HCT116 (cell line): ENCODE measurements around the gene ORAI2. TPM values are rescaled to one million over a fixed set of nuclear protein-coding genes. Genes with fewer than 3 reads are reported as not detected.

Source experiments
- ATAC-seq: fragments of 200-7000 bp; cut with Tn5 transposase; 2 replicates; pipeline ENCODE4 v1.9.1; 2020; ENCODE audit warnings: mild to moderate bottlenecking, moderate library complexity
- BruUV-seq: library from RNA; stranded (reverse); fragments of 400-500 nt; replicated peaks from 2 replicates; lab custom pipeline; 2021; lab: Mats Ljungman, UMichigan
- CTCF ChIA-PET: fragments of 300-600 bp; sonication (Branson Sonifier 250); formaldehyde crosslinking; loops from one replicate; lab custom pipeline; 2021; ENCODE audit warnings: antibody characterized with exemption; lab: Charles Lee
- POLR2A ChIA-PET: fragments of 300-600, 350-600 bp; sonication (Branson Sonifier 250); formaldehyde crosslinking; loops from one replicate; lab custom pipeline; 2021; ENCODE audit warnings: antibody characterized with exemption; lab: Charles Lee
- RAD21 ChIA-PET, 2 experiments: fragments of 300-600 bp; sonication (Branson Sonifier 250); formaldehyde crosslinking; loops; one replicate each; lab custom pipeline; 2023; ENCODE audit warnings: low total read pairs in 2 of 2; ENCODE audit not compliant: uncharacterized antibody in 2 of 2, unreplicated experiment in 2 of 2, low non-redundant PET in 1 of 2; lab: Charles Lee
- DNase-seq: peaks from one replicate; pipeline ENCODE4 v3.0.0-alpha.2; 2010; ENCODE audit warnings: low read depth, low spot score
- H2AFZ ChIP-seq: fragments of 200-600 bp; shearing (Covaris generic), sonication (generic); 2 replicates; pipeline ENCODE4 v1.6.1; 2017; ENCODE audit warnings: low read depth, mixed run types, mixed read lengths, antibody characterized with exemption, low read length; ENCODE audit not compliant: poor library complexity, severe bottlenecking
- H3K27ac ChIP-seq: 2 replicates; pipeline ENCODE4 v1.5.1; 2012; ENCODE audit warnings: low read depth, low read length
- H3K27me3 ChIP-seq: fragments of 200-600 bp; sonication (generic); 2 replicates; pipeline ENCODE4 v1.6.1; 2016; ENCODE audit warnings: mixed run types, low read length, mixed read lengths; ENCODE audit not compliant: insufficient read depth
- H3K36me3 ChIP-seq, 2 experiments: fragments of 200-500 bp in 1 of 2; fragments of 200-600 bp in 1 of 2; sonication (Bioruptor generic) in 1 of 2; sonication (generic) in 1 of 2; 2 replicates each; pipeline versions ENCODE4 v1.5.1 to v1.6.1; 2014 to 2016; ENCODE audit warnings: low read length in 2 of 2, inconsistent platforms in 1 of 2, mixed read lengths in 1 of 2, mixed run types in 1 of 2; ENCODE audit not compliant: insufficient read depth in 2 of 2, control insufficient read depth in 1 of 2
- H3K4me1 ChIP-seq, 2 experiments: fragments of 200-600 bp in 1 of 2; sonication (generic) in 1 of 2; 2 replicates each; pipeline versions ENCODE4 v1.5.1 to v1.6.1; 2012 to 2017; ENCODE audit warnings: low read length in 2 of 2, inconsistent platforms in 1 of 2, mild to moderate bottlenecking in 1 of 2, mixed read lengths in 1 of 2, mixed run types in 1 of 2, moderate library complexity in 1 of 2; ENCODE audit not compliant: insufficient read depth in 2 of 2, control insufficient read depth in 1 of 2
- H3K4me2 ChIP-seq: fragments of 200-600 bp; sonication (generic); 2 replicates; pipeline ENCODE4 v1.6.1; 2017; ENCODE audit warnings: mixed run types, low read length, mixed read lengths
- H3K4me3 ChIP-seq, 2 experiments: fragments of 200-600 bp in 1 of 2; sonication (generic) in 1 of 2; replicated peaks in 1 of 2; 2 replicates each; pipeline ENCODE4 v1.5.1; 2011 to 2016; ENCODE audit warnings: low read length in 2 of 2, control low read depth in 1 of 2, low read depth in 1 of 2, mild to moderate bottlenecking in 1 of 2, mixed read lengths in 1 of 2, mixed run types in 1 of 2
- H3K79me2 ChIP-seq: fragments of 200-600 bp; sonication (generic); 2 replicates; pipeline ENCODE4 v1.6.1; 2017; ENCODE audit warnings: mild to moderate bottlenecking, mixed run types, low read length, moderate library complexity, mixed read lengths; ENCODE audit not compliant: insufficient read depth
- H3K9ac ChIP-seq: fragments of 200-600 bp; sonication (generic); 2 replicates; pipeline ENCODE4 v1.6.1; 2016; ENCODE audit warnings: low read length, mixed read lengths
- H3K9me2 ChIP-seq: fragments of 200-600 bp; sonication (generic), shearing (Covaris generic); 2 replicates; pipeline ENCODE4 v1.6.1; 2017; ENCODE audit warnings: mixed run types, mild to moderate bottlenecking, moderate library complexity; ENCODE audit not compliant: insufficient read depth
- H3K9me3 ChIP-seq, 2 experiments: fragments of 200-500 bp in 1 of 2; fragments of 200-600 bp in 1 of 2; sonication (Bioruptor generic) in 1 of 2; sonication (generic) in 1 of 2; 2 replicates each; pipeline ENCODE4 v1.6.1; 2014 to 2017; ENCODE audit warnings: low read length in 2 of 2, mixed read lengths in 2 of 2, inconsistent platforms in 1 of 2, low read depth in 1 of 2, mild to moderate bottlenecking in 1 of 2, mixed run types in 1 of 2, moderate library complexity in 1 of 2; ENCODE audit not compliant: control insufficient read depth in 1 of 2, insufficient read depth in 1 of 2
- H4K20me1 ChIP-seq: fragments of 200-600 bp; sonication (generic), shearing (Covaris generic); 2 replicates; pipeline ENCODE4 v1.6.1; 2017; ENCODE audit warnings: mixed run types, mild to moderate bottlenecking, moderate library complexity; ENCODE audit not compliant: insufficient read depth
- ATF3 ChIP-seq: IDR thresholded peaks from 2 replicates; pipeline ENCODE4 v1.6.1; 2012
- CBX3 ChIP-seq: IDR thresholded peaks from 2 replicates; pipeline ENCODE4 v1.6.1; 2012; ENCODE audit warnings: low read depth
- CEBPB ChIP-seq: IDR thresholded peaks from 2 replicates; pipeline ENCODE4 v1.6.1; 2012; ENCODE audit warnings: low read depth
- CTCF ChIP-seq, 3 experiments: fragments of 200-600 bp in 1 of 3; sonication (generic) in 1 of 3; IDR thresholded peaks in 2 of 3; conservative IDR thresholded peaks in 1 of 3; 2 replicates each; pipeline ENCODE4 v1.5.1; 2012 to 2017; ENCODE audit warnings: low read depth in 2 of 3, low read length in 2 of 3, antibody characterized with exemption in 1 of 3, borderline replicate concordance in 1 of 3, control low read depth in 1 of 3, mild to moderate bottlenecking in 1 of 3, mixed read lengths in 1 of 3, mixed run types in 1 of 3, moderate library complexity in 1 of 3; ENCODE audit not compliant: insufficient read depth in 1 of 3
- EZH2 ChIP-seq: fragments of 200-600 bp; sonication (generic); IDR thresholded peaks from 2 replicates; pipeline ENCODE4 v1.6.1; 2017; ENCODE audit warnings: antibody characterized with exemption, mixed run types
- FOSL1 ChIP-seq: IDR thresholded peaks from 2 replicates; pipeline ENCODE4 v1.6.1; 2012; ENCODE audit warnings: low read depth
- MAX ChIP-seq: IDR thresholded peaks from 2 replicates; pipeline ENCODE4 v1.6.1; 2012
- POLR2A ChIP-seq: IDR thresholded peaks from 2 replicates; pipeline ENCODE4 v1.7.0; 2011; ENCODE audit warnings: borderline replicate concordance; ENCODE audit not compliant: insufficient read depth, insufficient read length; ENCODE audit errors: extremely low read depth
- RAD21 ChIP-seq: IDR thresholded peaks from 2 replicates; pipeline ENCODE4 v1.6.1; 2012; ENCODE audit warnings: low read depth, mild to moderate bottlenecking
- REST ChIP-seq: IDR thresholded peaks from 2 replicates; pipeline ENCODE4 v1.6.1; 2012; ENCODE audit warnings: low read depth
- SIN3A ChIP-seq: IDR thresholded peaks from 2 replicates; pipeline ENCODE4 v1.6.1; 2012; ENCODE audit warnings: low read depth
- YY1 ChIP-seq: IDR thresholded peaks from 2 replicates; pipeline ENCODE4 v1.6.1; 2011; ENCODE audit warnings: low read length, low read depth, moderate library complexity, mild to moderate bottlenecking; ENCODE audit not compliant: insufficient replicate concordance; ENCODE audit errors: extremely low read depth
- ZFX ChIP-seq: fragments of 450-650 bp; IDR thresholded peaks from 2 replicates; pipeline ENCODE4 v1.6.1; 2017
- ZNF274 ChIP-seq: fragments of 200-500 bp; sonication (Bioruptor generic); IDR thresholded peaks from 2 replicates; pipeline ENCODE4 v1.6.1; 2014; ENCODE audit warnings: mild to moderate bottlenecking, low read depth, low read length, inconsistent platforms
- intact Hi-C: fragments of 100-400 bp; cut with micrococcal nuclease; formaldehyde crosslinking; loops from 2 replicates; pipeline ENCODE4 v1.10.0; 2022
- total RNA-seq: library from RNA; stranded (reverse); gene quantifications from one replicate; pipeline ENCODE4 v1.2.1, GENCODE V29; 2021; ENCODE audit not compliant: unreplicated experiment

The ORAI2 gene
- total RNA-seq, 1 experiment from 2014 or later, result 13.2 TPM

GRCh38 chr7:102395592-102395872 lies 37.8 kb upstream of the ORAI2 start:
- RAD21 ChIA-PET, result no interaction called here

More at GRCh38 chr7:102395592-102395872, 37.8 kb upstream of the ORAI2 start:
- CTCF ChIA-PET, result interaction anchor here (1.0 to 1.5 kb wide), 2 partner anchors 9 to 116 kb away, joined by 3 to 5 read pairs; no protein-coding TSS in a partner anchor
- Histone ChIP-seq H2AFZ (no peak overlapping the region), H4K20me1 (no peaks in the 10 kb centered on the region), H3K27me3 (no peaks in the 10 kb centered on the region), H3K9ac (peak overlapping the region; percentile 96), H3K9me3 (no peaks in the 10 kb centered on the region)
- no TSS peak for BruUV-seq
- TF ChIP-seq REST, result no peak
- no peak for TF ChIP-seq ZNF274
- TF ChIP-seq CTCF (IDR thresholded peaks at IDR 0.05 in 2 of 3, conservative IDR thresholded peaks at IDR 0.05 in 1 of 3; ENCODE audit: borderline replicate concordance in 1 of 3, insufficient read depth in 1 of 3, low read depth in 2 of 3, low read length in 2 of 3), result no peak
- no peak for TF ChIP-seq ZFX
- no peak for TF ChIP-seq MAX
- no peak for TF ChIP-seq YY1
- TF ChIP-seq FOSL1, result no peak
- TF ChIP-seq POLR2A, result no peak
- no peak for TF ChIP-seq SIN3A
- no peak for TF ChIP-seq CEBPB
- no peak for TF ChIP-seq RAD21
- no peak for TF ChIP-seq ATF3
- TF ChIP-seq CBX3, result no peak
- no peak for TF ChIP-seq EZH2
- TF ChIP-seq, all 23 proteins: peak for 0
- H3K4me3 ChIP-seq, result peak overlapping the region; percentile 100
- intact Hi-C loops, result no loop called here
- H3K4me1 ChIP-seq, result peaks cover 24 to 30% of the 10 kb centered on the region in 2 experiments
- ATAC-seq (no peak), DNase-seq (no peak)
- H3K4me2 ChIP-seq, result peak overlapping the region; percentile 77
- H3K27ac ChIP-seq, result peak overlapping the region; percentile 41
- H3K36me3 ChIP-seq, result peaks cover 17% of the 10 kb centered on the region in 2 experiments; a peak in 3 of 4 replicates
- H3K9me2 ChIP-seq, result no peaks in the 10 kb centered on the region
- H3K79me2 ChIP-seq, result peaks cover 26% of the 10 kb centered on the region
- POLR2A ChIA-PET, result no interaction called here
